B cell (primary cell): ENCODE data around the gene ZNF37A. TPM values are rescaled to one million over a fixed set of nuclear protein-coding genes. Genes with fewer than 3 reads are reported as not detected.

Source experiments
- ATAC-seq: fragments of 200-7000 bp; cut with Tn5 transposase; one replicate; pipeline ENCODE4 v1.10.0; 2021; ENCODE audit warnings: low read depth, mild to moderate bottlenecking, moderate number of reproducible peaks, moderate library complexity
- CTCF ChIA-PET: fragments of 350-600 bp; sonication (Branson Sonifier 250); formaldehyde crosslinking; loops from one replicate; lab custom pipeline; 2021; ENCODE audit warnings: antibody characterized with exemption, inconsistent platforms; lab: Charles Lee
- POLR2A ChIA-PET: fragments of 350-600 bp; sonication (Branson Sonifier 250); formaldehyde crosslinking; loops from one replicate; lab custom pipeline; 2021; ENCODE audit warnings: antibody characterized with exemption; lab: Charles Lee
- DNase-seq: peaks from one replicate; pipeline ENCODE4 v3.0.0; 2013
- H2AFZ ChIP-seq: 2 replicates; pipeline ENCODE4 v1.6.1; 2012; ENCODE audit warnings: mild to moderate bottlenecking, low read depth, low read length; ENCODE audit not compliant: insufficient read depth, poor library complexity, severe bottlenecking
- H3K27ac ChIP-seq, 2 donors: 1 replicate in 1 of 2; 2 replicates in 1 of 2; pipeline ENCODE4 v1.5.1; 2012 to 2013; ENCODE audit warnings: low read length in 2 of 2, mild to moderate bottlenecking in 2 of 2, moderate library complexity in 1 of 2
- H3K27me3 ChIP-seq, 4 experiments: fragments of 200-600 bp in 1 of 4; sonication (generic) in 1 of 4; replicated peaks in 1 of 4; 1 replicate in 2 of 4; 2 replicates in 2 of 4; pipeline versions ENCODE4 v1.6.1 to v1.7.0; 2013 to 2016; ENCODE audit warnings: low read length in 3 of 4, mild to moderate bottlenecking in 2 of 4, mixed read lengths in 1 of 4, moderate library complexity in 1 of 4; ENCODE audit not compliant: insufficient read depth in 4 of 4, control insufficient read depth in 3 of 4; ENCODE audit errors: control extremely low read depth in 1 of 4
- H3K36me3 ChIP-seq, 2 experiments: replicated peaks in 1 of 2; 1 replicate in 1 of 2; 2 replicates in 1 of 2; pipeline versions ENCODE4 v1.6.1 to v1.7.1; 2013; ENCODE audit warnings: low read length in 1 of 2; ENCODE audit not compliant: insufficient read depth in 2 of 2, control insufficient read depth in 1 of 2; ENCODE audit errors: control extremely low read depth in 1 of 2, extremely low read depth in 1 of 2
- H3K4me1 ChIP-seq, 2 donors: fragments of 200-600 bp in 1 of 2; sonication (generic) in 1 of 2; 1 replicate in 1 of 2; 2 replicates in 1 of 2; pipeline versions ENCODE4 v1.5.1 to v1.6.1; 2013 to 2017; ENCODE audit warnings: low read length in 2 of 2; ENCODE audit not compliant: control insufficient read depth in 2 of 2, insufficient read depth in 2 of 2
- H3K4me2 ChIP-seq: replicated peaks from 2 replicates; pipeline ENCODE3; 2012; ENCODE audit warnings: mild to moderate bottlenecking, low read depth, low read length; ENCODE audit not compliant: poor library complexity, severe bottlenecking
- H3K4me3 ChIP-seq, 5 experiments: fragments of 200-600 bp in 1 of 5; sonication (generic) in 1 of 5; 1 replicate in 3 of 5; 2 replicates in 2 of 5; pipeline versions ENCODE4 v1.5.1 to v1.7.0; 2011 to 2016; ENCODE audit warnings: low read length in 4 of 5, mild to moderate bottlenecking in 4 of 5, low read depth in 2 of 5, control low read depth in 1 of 5, moderate library complexity in 1 of 5; ENCODE audit not compliant: insufficient read depth in 1 of 5; ENCODE audit errors: control extremely low read depth in 1 of 5, extremely low read depth in 1 of 5
- H3K79me2 ChIP-seq: fragments of 200-600 bp; sonication (generic); one replicate; pipeline ENCODE4 v1.6.0; 2016; ENCODE audit warnings: low read length; ENCODE audit not compliant: control insufficient read depth, insufficient read depth
- H3K9ac ChIP-seq: fragments of 200-600 bp; sonication (generic); 2 replicates; pipeline ENCODE4 v1.6.1; 2017; ENCODE audit warnings: mild to moderate bottlenecking, low read length, moderate library complexity
- H3K9me3 ChIP-seq, 3 donors: one replicate each; pipeline versions ENCODE4 v1.6.1 to v1.7.1; 2013; ENCODE audit warnings: low read length in 2 of 3; ENCODE audit not compliant: control insufficient read depth in 2 of 3, insufficient read depth in 1 of 3; ENCODE audit errors: control extremely low read depth in 1 of 3
- H4K20me1 ChIP-seq: 2 replicates; pipeline ENCODE4 v1.6.0; 2012; ENCODE audit warnings: mild to moderate bottlenecking, low read length; ENCODE audit not compliant: insufficient read depth, control insufficient read depth, poor library complexity, severe bottlenecking
- H3K27ac Mint-ChIP-seq: one replicate; pipeline ENCODE4 v1.8.0; 2021; ENCODE audit warnings: mixed read lengths
- H3K27me3 Mint-ChIP-seq: one replicate; pipeline ENCODE4 v1.8.0; 2021; ENCODE audit warnings: mixed read lengths
- H3K4me1 Mint-ChIP-seq: one replicate; pipeline ENCODE4 v1.8.0; 2021; ENCODE audit warnings: mixed read lengths
- H3K4me3 Mint-ChIP-seq: one replicate; pipeline ENCODE4 v1.8.0; 2021; ENCODE audit warnings: mixed read lengths
- H3K9me3 Mint-ChIP-seq: one replicate; pipeline ENCODE4 v1.8.0; 2022; ENCODE audit warnings: mixed read lengths; ENCODE audit not compliant: insufficient read depth
- CTCF ChIP-seq: fragments of 200-600 bp; IDR thresholded peaks from one replicate; pipeline ENCODE4 v1.8.0; 2022; ENCODE audit warnings: antibody characterized with exemption, mild to moderate bottlenecking
- EZH2 ChIP-seq: IDR thresholded peaks from 2 replicates; pipeline ENCODE4 v1.6.1; 2012; ENCODE audit warnings: borderline replicate concordance, low read depth, mild to moderate bottlenecking, moderate library complexity, low read length; ENCODE audit not compliant: insufficient read depth, poor library complexity, severe bottlenecking
- WGBS: methylation state at CpG from one replicate; pipeline ENCODE4 v1.1.5; 2013; ENCODE audit warnings: missing lambda C conversion rate; ENCODE audit not compliant: insufficient coverage; 5-methylcytosine and 5-hydroxymethylcytosine counted together
- intact Hi-C: fragments of 100-400 bp; cut with micrococcal nuclease; formaldehyde crosslinking; loops from one replicate; pipeline ENCODE4 v1.10.0; 2022
- polyA plus RNA-seq: library from polyadenylated mRNA; depleted of rRNA; stranded (reverse); fragments of >200 nt; gene quantifications from 2 replicates; pipeline ENCODE4 v1.2.3, GENCODE V29; 2012
- total RNA-seq, 2 donors: library from RNA; stranded (reverse); fragments of 120-200 nt in 1 of 2; gene quantifications; 1 replicate in 1 of 2; 2 replicates in 1 of 2; pipeline versions ENCODE4 v1.2.3 to v1.2.4, GENCODE V29; 2013 to 2022

The ZNF37A gene
- total and polyA plus RNA-seq, 2 donors (not counting 1 experiment from before 2014, with no cell fraction given) = 6.1 to 26.4 TPM

GRCh38 chr10:38070501-38070900 is 23.6 kb upstream of the ZNF37A start:
- H3K27ac ChIP-seq = no peak overlapping the region
- CTCF ChIA-PET = interaction anchor here (0.7 kb wide), 1 partner anchor 39 kb away, joined by 3 read pairs; no protein-coding TSS in a partner anchor
- TF ChIP-seq EZH2 (no peak), CTCF (no peak)
- no peaks in the 10 kb centered on the region for H3K36me3 ChIP-seq
- H3K4me1 ChIP-seq = peaks cover 3 to 9% of the 10 kb centered on the region in 2 donors
- POLR2A ChIA-PET = no interaction called here
- no peaks in the 10 kb centered on the region for H3K27me3 ChIP-seq
- intact Hi-C loops = no loop called here
- DNase-seq (no peak), ATAC-seq (no peak)
- H3K9me3 ChIP-seq = peaks cover 0 to 6% (median 1%) of the 10 kb centered on the region in 3 donors
- Mint-ChIP-seq H3K9me3 (peaks cover 10% of the 10 kb centered on the region), H3K4me1 (peaks cover 7% of the 10 kb centered on the region), H3K27me3 (no peaks in the 10 kb centered on the region), H3K4me3 (no peak overlapping the region), H3K27ac (no peak overlapping the region)
- no peak overlapping the region for H3K4me2 ChIP-seq
- no peak overlapping the region for H3K4me3 ChIP-seq
- H4K20me1 ChIP-seq = no peaks in the 10 kb centered on the region
- no peak overlapping the region for H2AFZ ChIP-seq
- 100% methylated on average over 4 of the region's 8 CpGs for WGBS
- H3K79me2 ChIP-seq = no peaks in the 10 kb centered on the region
- H3K9ac ChIP-seq = no peak overlapping the region

- Mint-ChIP-seq H3K9me3 (peaks cover 15% of the 10 kb centered on the region), H3K27me3 (no peaks in the 10 kb centered on the region), H3K27ac (no peak overlapping the region), H3K4me1 (peaks cover 5% of the 10 kb centered on the region), H3K4me3 (no peak overlapping the region)
- ChIA-PET POLR2A (no interaction called here), CTCF (no interaction called here)
- intact Hi-C loops = no loop called here
- H3K4me3 ChIP-seq = no peak overlapping the region
- no peak for ATAC-seq
- H3K9me3 ChIP-seq = peaks cover 2 to 17% (median 15%) of the 10 kb centered on the region in 3 donors
- no peak overlapping the region for H2AFZ ChIP-seq
- DNase-seq = no peak
- no peaks in the 10 kb centered on the region for H3K36me3 ChIP-seq
- H4K20me1 ChIP-seq = no peaks in the 10 kb centered on the region
- H3K27ac ChIP-seq = no peak overlapping the region
- H3K27me3 ChIP-seq = no peaks in the 10 kb centered on the region
- no peak overlapping the region for H3K4me2 ChIP-seq
- peaks cover 3 to 9% of the 10 kb centered on the region in 2 donors for H3K4me1 ChIP-seq
- TF ChIP-seq EZH2 = no peak
- TF ChIP-seq CTCF = no peak
- H3K79me2 ChIP-seq = no peaks in the 10 kb centered on the region
- no peak overlapping the region for H3K9ac ChIP-seq
These were observed 21.6 kb upstream of the ZNF37A start for GRCh38 chr10:38072552-38072951.
